HG03342 (cell line): Measurements from ENCODE around the gene CYTIP.

Experiments used
- ATAC-seq: cut with Tn5 transposase; IDR thresholded peaks from one replicate; pipeline ENCODE4 v1.9.1; 2021; ENCODE audit warnings: mild to moderate bottlenecking, moderate library complexity; ENCODE audit not compliant: unreplicated experiment

Gene CYTIP

GRCh38 chr2:157465554-157465953 is 21.7 kb upstream of the CYTIP start:
- ATAC-seq: no peak

GRCh38 chr2:157463002-157463401 is 19.1 kb upstream of the CYTIP start:
- no peak for ATAC-seq

GRCh38 chr2:157460897-157461296 is 17.0 kb upstream of the CYTIP start:
- no peak for ATAC-seq

- no peak for ATAC-seq
These were observed 16.5 kb upstream of the CYTIP start for GRCh38 chr2:157460384-157460837.

- no peak for ATAC-seq
These were observed 15.6 kb upstream of the CYTIP start for GRCh38 chr2:157459486-157459885.

- ATAC-seq: no peak
These were observed 3.9 kb upstream of the CYTIP start for GRCh38 chr2:157447741-157448140.

GRCh38 chr2:157447031-157447430 is 3.1 kb upstream of the CYTIP start:
- ATAC-seq: no peak

GRCh38 chr2:157444641-157445040 is 752 bp upstream of the CYTIP start:
- no peak for ATAC-seq

- ATAC-seq: no peak
These were observed 799 bp downstream of the CYTIP start for GRCh38 chr2:157443090-157443489.

- no peak for ATAC-seq
These were observed 1.3 kb downstream of the CYTIP start for GRCh38 chr2:157442636-157443035.

GRCh38 chr2:157442191-157442590 is 1.7 kb downstream of the CYTIP start:
- ATAC-seq: no peak

GRCh38 chr2:157441072-157441454 is 2.8 kb downstream of the CYTIP start:
- peak; percentile 37 for ATAC-seq

GRCh38 chr2:157440404-157441071 is 3.4 kb downstream of the CYTIP start:
- ATAC-seq: peak; percentile 0

GRCh38 chr2:157439824-157440186 is 4.1 kb downstream of the CYTIP start:
- peak; percentile 40 for ATAC-seq

GRCh38 chr2:157438863-157439823 is 4.7 kb downstream of the CYTIP start:
- peak; percentile 15 for ATAC-seq

GRCh38 chr2:157433394-157433793 is 10.5 kb downstream of the CYTIP start:
- no peak for ATAC-seq

- ATAC-seq: no peak
These were observed 11.3 kb downstream of the CYTIP start for GRCh38 chr2:157432475-157433106.

- ATAC-seq: no peak
These were observed 12.7 kb downstream of the CYTIP start for GRCh38 chr2:157431176-157431575.

- no peak for ATAC-seq
These were observed 15.3 kb downstream of the CYTIP start for GRCh38 chr2:157428500-157429175.

GRCh38 chr2:157427922-157428303 is 16.0 kb downstream of the CYTIP start:
- no peak for ATAC-seq
